ENCODE measurements around the gene FBXW4.

GRCh38 chr10:101683276-101683675, 11.7 kb downstream of the FBXW4 start:
- no peak for TF ChIP-seq POLR2A (IDR thresholded peaks at IDR 0.05)
- TF ChIP-seq CTCF (IDR thresholded peaks at IDR 0.05), result no peak
